HEK293 (cell line): ENCODE results near the gene MYO1B.

Source experiments
- CTCF ChIP-seq: fragments of 450-650 bp; formaldehyde crosslinking; IDR thresholded peaks from 2 replicates; pipeline ENCODE4 v1.5.1; 2016; ENCODE audit warnings: missing biosample characterization, missing genetic modification characterization
- PRDM1 ChIP-seq: fragments of 450-650 bp; formaldehyde crosslinking; IDR thresholded peaks from 2 replicates; pipeline ENCODE4; 2016; ENCODE audit warnings: missing biosample characterization, missing genetic modification characterization
- SALL2 ChIP-seq: fragments of 450-650 bp; formaldehyde crosslinking; IDR thresholded peaks from 2 replicates; pipeline ENCODE4 v1.5.0; 2017; ENCODE audit warnings: missing biosample characterization, mild to moderate bottlenecking, missing genetic modification characterization, borderline replicate concordance
- TCF7L2 ChIP-seq: IDR thresholded peaks from 2 replicates; pipeline ENCODE4 v1.6.1; 2011; ENCODE audit warnings: low read depth, mild to moderate bottlenecking, inconsistent platforms, low read length, moderate library complexity, borderline replicate concordance
- ZFP37 ChIP-seq: fragments of 450-650 bp; formaldehyde crosslinking; IDR thresholded peaks from 2 replicates; pipeline ENCODE4 v1.5.1; 2016; ENCODE audit warnings: missing biosample characterization, missing genetic modification characterization
- ZNF274 ChIP-seq, 2 experiments: fragments of 200-500 bp in 1 of 2; fragments of 450-650 bp in 1 of 2; sonication (Bioruptor generic) in 1 of 2; formaldehyde crosslinking in 1 of 2; IDR thresholded peaks; 2 replicates each; pipeline versions ENCODE4 v1.5.1 to v1.6.1; 2014 to 2016; ENCODE audit warnings: borderline replicate concordance in 1 of 2, inconsistent platforms in 1 of 2, low read length in 1 of 2, missing biosample characterization in 1 of 2, missing genetic modification characterization in 1 of 2
- TF ChIP-seq, protein P1 (sequence below): fragments of 450-650 bp; formaldehyde crosslinking; conservative IDR thresholded peaks from 2 replicates; pipeline ENCODE4 v1.5.1; 2016; ENCODE audit warnings: low read depth, missing biosample characterization, missing genetic modification characterization

GRCh38 chr2:191463790-191464189, 218.6 kb downstream of the MYO1B start:
- TF ChIP-seq SALL2 (tag by site-specific recombination) (no peak), CTCF (tag by site-specific recombination) (no peak), ZFP37 (no peak), TCF7L2 (no peak), ZNF274 (IDR thresholded peaks at IDR 0.05; ENCODE audit: low read length) (no peak), ZNF274 (tag by site-specific recombination; IDR thresholded peaks at IDR 0.05; ENCODE audit: borderline replicate concordance) (no peak), PRDM1 (tag by site-specific recombination) (no peak)
- TF ChIP-seq, protein P1, sequence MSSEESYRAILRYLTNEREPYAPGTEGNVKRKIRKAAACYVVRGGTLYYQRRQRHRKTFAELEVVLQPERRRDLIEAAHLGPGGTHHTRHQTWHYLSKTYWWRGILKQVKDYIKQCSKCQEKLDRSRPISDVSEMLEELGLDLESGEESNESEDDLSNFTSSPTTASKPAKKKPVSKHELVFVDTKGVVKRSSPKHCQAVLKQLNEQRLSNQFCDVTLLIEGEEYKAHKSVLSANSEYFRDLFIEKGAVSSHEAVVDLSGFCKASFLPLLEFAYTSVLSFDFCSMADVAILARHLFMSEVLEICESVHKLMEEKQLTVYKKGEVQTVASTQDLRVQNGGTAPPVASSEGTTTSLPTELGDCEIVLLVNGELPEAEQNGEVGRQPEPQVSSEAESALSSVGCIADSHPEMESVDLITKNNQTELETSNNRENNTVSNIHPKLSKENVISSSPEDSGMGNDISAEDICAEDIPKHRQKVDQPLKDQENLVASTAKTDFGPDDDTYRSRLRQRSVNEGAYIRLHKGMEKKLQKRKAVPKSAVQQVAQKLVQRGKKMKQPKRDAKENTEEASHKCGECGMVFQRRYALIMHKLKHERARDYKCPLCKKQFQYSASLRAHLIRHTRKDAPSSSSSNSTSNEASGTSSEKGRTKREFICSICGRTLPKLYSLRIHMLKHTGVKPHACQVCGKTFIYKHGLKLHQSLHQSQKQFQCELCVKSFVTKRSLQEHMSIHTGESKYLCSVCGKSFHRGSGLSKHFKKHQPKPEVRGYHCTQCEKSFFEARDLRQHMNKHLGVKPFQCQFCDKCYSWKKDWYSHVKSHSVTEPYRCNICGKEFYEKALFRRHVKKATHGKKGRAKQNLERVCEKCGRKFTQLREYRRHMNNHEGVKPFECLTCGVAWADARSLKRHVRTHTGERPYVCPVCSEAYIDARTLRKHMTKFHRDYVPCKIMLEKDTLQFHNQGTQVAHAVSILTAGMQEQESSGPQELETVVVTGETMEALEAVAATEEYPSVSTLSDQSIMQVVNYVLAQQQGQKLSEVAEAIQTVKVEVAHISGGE: no peak
